Nephron progenitor cell (in vitro differentiated cells): ENCODE measurements around the gene CYP4A22.

Experiments used
- DNase-seq: peaks from one replicate; pipeline ENCODE4 v3.0.0; 2021
- H3K27ac Mint-ChIP-seq: 2 replicates; pipeline ENCODE4 v1.8.0; 2021; ENCODE audit warnings: mild to moderate bottlenecking, moderate library complexity, mixed read lengths
- H3K27me3 Mint-ChIP-seq: 2 replicates; pipeline ENCODE4 v1.8.0; 2021; ENCODE audit warnings: mild to moderate bottlenecking, low read depth, mixed read lengths; ENCODE audit not compliant: poor library complexity
- H3K36me3 Mint-ChIP-seq: 2 replicates; pipeline ENCODE4 v1.8.0; 2021; ENCODE audit warnings: low read depth, mixed read lengths
- H3K4me1 Mint-ChIP-seq: 2 replicates; pipeline ENCODE4 v1.8.0; 2021; ENCODE audit warnings: mixed read lengths
- H3K4me3 Mint-ChIP-seq: 2 replicates; pipeline ENCODE4 v1.8.0; 2021; ENCODE audit warnings: mild to moderate bottlenecking, moderate library complexity, mixed read lengths
- H3K9me3 Mint-ChIP-seq: 2 replicates; pipeline ENCODE4 v1.8.0; 2021; ENCODE audit warnings: mild to moderate bottlenecking, moderate library complexity, mixed read lengths
- TF ChIP-seq, protein P1 (sequence below): fragments of 200-600 bp; sonication (generic); IDR thresholded peaks from 2 replicates; pipeline ENCODE4 v1.5.0; 2021; ENCODE audit warnings: antibody characterized with exemption

Gene CYP4A22

DNA sequence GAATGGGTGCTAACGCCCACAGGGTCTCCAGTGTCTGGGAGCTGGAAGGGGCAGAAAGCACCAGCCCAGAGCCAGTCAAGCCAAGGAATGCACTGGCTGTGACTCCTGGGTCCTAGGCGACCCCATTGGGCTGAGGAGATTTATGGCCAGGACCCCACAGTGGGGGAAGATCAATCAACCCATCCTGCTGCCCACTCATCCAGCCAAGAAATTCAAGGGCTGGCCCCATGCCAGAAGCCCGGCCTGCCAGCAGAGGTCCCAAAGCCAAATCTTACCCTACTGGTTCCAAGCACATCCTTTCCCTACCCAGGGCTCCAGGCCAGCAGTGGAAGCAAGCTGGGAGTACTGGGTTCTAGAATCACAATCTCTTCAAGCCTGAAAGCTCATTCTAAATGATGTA lies 59.4 kb downstream of the CYP4A22 start:
- Mint-ChIP-seq H3K27ac (no peak overlapping the region), H3K9me3 (no peaks in the 10 kb centered on the region), H3K4me1 (peaks cover 21% of the 10 kb centered on the region), H3K27me3 (peaks cover 46% of the 10 kb centered on the region), H3K36me3 (no peaks in the 10 kb centered on the region), H3K4me3 (no peak overlapping the region)
- DNase-seq: peak; percentile 44
- TF ChIP-seq, protein P1, sequence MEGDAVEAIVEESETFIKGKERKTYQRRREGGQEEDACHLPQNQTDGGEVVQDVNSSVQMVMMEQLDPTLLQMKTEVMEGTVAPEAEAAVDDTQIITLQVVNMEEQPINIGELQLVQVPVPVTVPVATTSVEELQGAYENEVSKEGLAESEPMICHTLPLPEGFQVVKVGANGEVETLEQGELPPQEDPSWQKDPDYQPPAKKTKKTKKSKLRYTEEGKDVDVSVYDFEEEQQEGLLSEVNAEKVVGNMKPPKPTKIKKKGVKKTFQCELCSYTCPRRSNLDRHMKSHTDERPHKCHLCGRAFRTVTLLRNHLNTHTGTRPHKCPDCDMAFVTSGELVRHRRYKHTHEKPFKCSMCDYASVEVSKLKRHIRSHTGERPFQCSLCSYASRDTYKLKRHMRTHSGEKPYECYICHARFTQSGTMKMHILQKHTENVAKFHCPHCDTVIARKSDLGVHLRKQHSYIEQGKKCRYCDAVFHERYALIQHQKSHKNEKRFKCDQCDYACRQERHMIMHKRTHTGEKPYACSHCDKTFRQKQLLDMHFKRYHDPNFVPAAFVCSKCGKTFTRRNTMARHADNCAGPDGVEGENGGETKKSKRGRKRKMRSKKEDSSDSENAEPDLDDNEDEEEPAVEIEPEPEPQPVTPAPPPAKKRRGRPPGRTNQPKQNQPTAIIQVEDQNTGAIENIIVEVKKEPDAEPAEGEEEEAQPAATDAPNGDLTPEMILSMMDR: no peak

DNA sequence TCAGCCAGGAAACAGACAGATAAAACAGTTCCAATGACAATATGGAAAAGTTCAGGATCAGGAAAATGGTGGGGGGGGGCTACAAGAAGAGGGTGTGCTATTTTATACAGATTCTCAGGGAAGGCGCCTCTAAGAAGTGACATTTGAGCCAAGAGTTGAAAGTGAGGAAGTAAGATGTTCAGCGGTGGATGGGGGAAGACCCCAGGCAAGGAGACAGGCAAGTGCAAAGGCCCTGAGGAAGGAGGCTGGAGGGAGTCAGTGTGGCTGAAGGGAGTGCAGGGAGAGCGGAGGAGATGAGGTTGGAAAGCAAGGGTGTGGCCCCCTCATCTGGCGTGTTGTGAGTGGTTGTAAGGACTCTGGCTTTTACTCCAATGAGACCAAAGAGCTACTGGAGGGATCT lies 61.0 kb downstream of the CYP4A22 start:
- H3K27me3 Mint-ChIP-seq: peaks cover 50% of the 10 kb centered on the region
- DNase-seq: no peak
- TF ChIP-seq, protein P1: no peak
- peaks cover 8% of the 10 kb centered on the region for H3K4me1 Mint-ChIP-seq
- no peaks in the 10 kb centered on the region for H3K36me3 Mint-ChIP-seq
- H3K9me3 Mint-ChIP-seq: peaks cover 9% of the 10 kb centered on the region
- no peak overlapping the region for H3K4me3 Mint-ChIP-seq
- no peak overlapping the region for H3K27ac Mint-ChIP-seq
